HCEC 1CT (cell line): Measurements from ENCODE around the gene GAPVD1.

Experiments
- DNase-seq: peaks from one replicate; pipeline ENCODE4 v3.0.0-alpha.2; 2017

Gene GAPVD1

GRCh38 chr9:125407974-125408900, 146.6 kb downstream of the GAPVD1 start:
- peak; percentile 73 for DNase-seq

- no peak for DNase-seq
Measured at GRCh38 chr9:125409217-125409636, 147.6 kb downstream of the GAPVD1 start.

DNA sequence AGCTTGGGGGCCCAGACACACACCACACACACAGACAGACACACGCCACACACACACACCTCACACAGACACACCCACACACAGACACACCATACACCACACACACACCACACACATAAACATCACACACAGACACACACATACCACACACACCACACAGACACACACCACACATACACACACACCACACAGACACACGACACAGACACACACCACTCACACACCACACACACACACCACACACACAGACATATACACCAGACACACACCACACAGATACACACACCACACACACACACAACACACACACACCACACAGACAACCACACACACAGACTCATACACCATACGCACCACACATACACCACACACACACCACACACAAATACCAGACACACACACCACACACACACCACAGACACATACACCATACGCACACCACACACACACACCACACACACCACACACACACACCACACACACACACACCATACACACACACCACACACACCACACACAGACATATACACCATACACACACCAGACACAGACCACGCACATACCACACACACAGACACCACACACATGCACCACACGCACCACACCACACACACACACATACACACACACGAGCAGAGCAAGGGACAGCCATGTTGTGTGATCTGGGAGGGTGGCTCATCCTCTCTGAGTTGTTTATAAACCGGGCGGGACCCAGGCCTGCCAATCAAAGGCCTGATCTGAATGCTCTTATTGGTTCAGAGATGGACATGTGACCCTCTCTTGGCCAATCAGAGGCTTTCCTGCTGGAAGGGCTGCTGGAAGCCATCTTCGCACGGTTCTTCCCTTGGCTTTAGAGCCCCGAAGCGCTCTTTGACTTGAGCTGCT, 148.3 kb downstream of the GAPVD1 start:
- DNase-seq: peak; percentile 27

DNA sequence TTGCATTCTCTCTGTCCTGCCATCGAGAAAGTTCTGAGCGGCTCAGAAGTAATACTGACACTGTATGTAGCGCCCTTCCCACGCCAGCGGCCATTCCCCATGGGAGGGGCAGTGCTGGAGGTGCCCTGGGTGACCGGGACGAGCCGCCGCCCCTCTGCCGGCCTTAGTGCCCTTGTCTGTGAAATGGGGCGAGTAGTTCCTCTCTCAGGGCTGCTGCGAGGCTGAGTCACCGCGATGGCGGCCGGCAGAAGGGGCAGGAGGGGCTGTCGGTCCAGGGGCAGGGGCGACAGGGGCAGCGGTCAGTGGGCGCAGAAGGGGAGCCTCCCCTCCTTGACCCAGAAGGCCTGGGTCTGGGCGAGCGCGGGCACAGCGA, 148.9 kb downstream of the GAPVD1 start:
- no peak for DNase-seq

DNA sequence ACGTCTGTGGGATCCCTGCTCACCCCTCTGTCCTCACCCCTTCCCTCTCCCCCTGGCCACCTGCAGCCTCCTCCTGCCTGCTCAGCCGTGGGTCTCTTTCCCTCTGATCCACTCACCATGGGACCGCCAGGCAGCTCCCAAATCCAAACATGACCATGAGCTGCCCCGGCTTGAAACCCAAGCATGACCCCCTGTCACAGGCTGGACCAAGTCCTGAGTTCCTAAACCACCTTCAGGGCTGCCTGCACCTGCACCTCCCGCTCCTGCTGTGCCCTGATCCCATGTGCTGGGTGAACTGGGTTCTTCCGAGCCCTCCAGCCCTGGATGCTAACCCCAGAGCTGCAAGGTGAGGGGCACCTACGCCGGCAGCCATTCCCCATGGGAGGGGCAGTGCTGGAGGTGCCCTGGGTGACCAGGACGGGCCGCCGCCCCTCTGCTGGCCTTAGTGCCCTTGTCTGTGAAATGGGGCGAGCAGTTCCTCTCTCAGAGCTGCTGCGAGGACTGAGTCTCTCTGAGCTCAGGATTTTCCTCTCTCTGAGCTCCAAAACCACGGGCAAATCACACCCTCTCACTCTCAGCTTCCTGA, 149.6 kb downstream of the GAPVD1 start:
- DNase-seq: no peak

GRCh38 chr9:125412166-125412565, 150.5 kb downstream of the GAPVD1 start:
- no peak for DNase-seq

- no peak for DNase-seq
Measured at GRCh38 chr9:125413579-125413978, 152.0 kb downstream of the GAPVD1 start.

GRCh38 chr9:125415583-125416460, 154.2 kb downstream of the GAPVD1 start:
- no peak for DNase-seq

- DNase-seq: no peak
Measured at GRCh38 chr9:125416517-125416916, 154.9 kb downstream of the GAPVD1 start.
